Activated CD4-positive, alpha-beta T cell treated with anti-CD3 and anti-CD28 coated beads for 36 hours (primary cell): ENCODE results near the gene HLA-G. TPM values are rescaled to one million over a fixed set of nuclear protein-coding genes. Genes with fewer than 3 reads are reported as not detected.
"Not testable (repeated sequence)": the region's sequence is repeated elsewhere in the genome, so short reads cannot be mapped to it uniquely, and the experiment has no call there.

Source experiments
- ATAC-seq: fragments of 200-7000 bp; cut with Tn5 transposase; one replicate; pipeline ENCODE4 v1.10.0; 2021; ENCODE audit warnings: mild to moderate bottlenecking, moderate library complexity
- CTCF ChIA-PET: fragments of 350-600 bp; sonication (Branson Sonifier 250); formaldehyde crosslinking; loops from one replicate; lab custom pipeline; 2021; ENCODE audit warnings: antibody characterized with exemption; lab: Charles Lee
- POLR2A ChIA-PET: fragments of 350-600 bp; sonication (Branson Sonifier 250); formaldehyde crosslinking; loops from one replicate; lab custom pipeline; 2021; ENCODE audit warnings: antibody characterized with exemption, inconsistent platforms; lab: Charles Lee
- DNase-seq: peaks from one replicate; pipeline ENCODE4 v3.0.0-alpha.2; 2020
- H3K27ac Mint-ChIP-seq: one replicate; pipeline ENCODE4 v1.8.0; 2021; ENCODE audit warnings: mixed read lengths
- H3K27me3 Mint-ChIP-seq: one replicate; pipeline ENCODE4 v1.8.0; 2021; ENCODE audit warnings: mixed read lengths
- H3K36me3 Mint-ChIP-seq: one replicate; pipeline ENCODE4 v1.8.0; 2021; ENCODE audit warnings: low read depth, mixed read lengths
- H3K4me1 Mint-ChIP-seq: one replicate; pipeline ENCODE4 v1.8.0; 2021; ENCODE audit warnings: mixed read lengths
- H3K4me3 Mint-ChIP-seq: one replicate; pipeline ENCODE4 v1.8.0; 2021; ENCODE audit warnings: mild to moderate bottlenecking, moderate library complexity, mixed read lengths
- H3K9me3 Mint-ChIP-seq: one replicate; pipeline ENCODE4 v1.8.0; 2021; ENCODE audit warnings: low read depth, mixed read lengths
- intact Hi-C, 2 experiments: fragments of 100-400 bp; cut with DNase I in 1 of 2; cut with micrococcal nuclease in 1 of 2; formaldehyde crosslinking; loops; one replicate each; pipeline versions ENCODE4 v1.14.2 to v1.15.1; 2022 to 2024; cut with DNase I, micrococcal nuclease
- total RNA-seq, 2 experiments: library from RNA; stranded (reverse); gene quantifications; one replicate each; pipeline ENCODE4 v1.2.3, GENCODE V29; 2021

The HLA-G gene
- under 1 TPM; 0.35 to 0.55 TPM for total RNA-seq

DNA sequence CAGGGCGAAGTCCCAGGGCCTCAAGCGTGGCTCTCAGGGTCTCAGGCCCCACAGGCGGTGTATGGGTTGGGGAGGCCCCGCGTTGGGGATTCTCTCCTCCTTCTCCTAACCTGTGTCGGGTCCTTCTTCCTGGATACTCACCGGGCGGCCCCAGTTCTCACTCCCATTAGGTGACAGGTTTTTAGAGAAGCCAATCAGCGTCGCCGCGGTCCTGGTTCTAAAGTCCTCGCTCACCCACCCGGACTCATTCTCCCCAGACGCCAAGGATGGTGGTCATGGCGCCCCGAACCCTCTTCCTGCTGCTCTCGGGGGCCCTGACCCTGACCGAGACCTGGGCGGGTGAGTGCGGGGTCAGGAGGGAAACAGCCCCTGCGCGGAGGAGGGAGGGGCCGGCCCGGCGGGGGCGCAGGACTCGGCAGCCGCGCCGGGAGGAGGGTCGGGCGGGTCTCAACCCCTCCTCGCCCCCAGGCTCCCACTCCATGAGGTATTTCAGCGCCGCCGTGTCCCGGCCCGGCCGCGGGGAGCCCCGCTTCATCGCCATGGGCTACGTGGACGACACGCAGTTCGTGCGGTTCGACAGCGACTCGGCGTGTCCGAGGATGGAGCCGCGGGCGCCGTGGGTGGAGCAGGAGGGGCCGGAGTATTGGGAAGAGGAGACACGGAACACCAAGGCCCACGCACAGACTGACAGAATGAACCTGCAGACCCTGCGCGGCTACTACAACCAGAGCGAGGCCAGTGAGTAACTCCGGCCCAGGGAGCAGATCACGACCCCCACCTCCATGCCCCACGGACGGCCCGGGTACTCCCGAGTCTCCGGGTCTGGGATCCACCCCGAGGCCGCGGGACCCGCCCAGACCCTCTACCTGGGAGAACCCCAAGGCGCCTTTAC is at the start of gene HLA-G:
Gene HLA-G (plus strand): TSS at position 247 of the 892 bp plus-strand sequence. CDS start 20 bp downstream, at position 267.
- H3K27ac Mint-ChIP-seq: no peak within 1 kb of the TSS
- intact Hi-C loops: no loop called here
- POLR2A ChIA-PET: no interaction called here
- CTCF ChIA-PET: no interaction called here
- peak within 1 kb of the TSS; percentile 51 for H3K4me3 Mint-ChIP-seq
- ATAC-seq: peak; percentile 21
- no peaks in the 10 kb centered on the region for H3K9me3 Mint-ChIP-seq
- peaks cover 53% of the 10 kb centered on the region for H3K27me3 Mint-ChIP-seq
- H3K4me1 Mint-ChIP-seq: peaks cover 10% of the 10 kb centered on the region
- DNase-seq: no peak
- H3K36me3 Mint-ChIP-seq: no peaks in the 10 kb centered on the region

DNA sequence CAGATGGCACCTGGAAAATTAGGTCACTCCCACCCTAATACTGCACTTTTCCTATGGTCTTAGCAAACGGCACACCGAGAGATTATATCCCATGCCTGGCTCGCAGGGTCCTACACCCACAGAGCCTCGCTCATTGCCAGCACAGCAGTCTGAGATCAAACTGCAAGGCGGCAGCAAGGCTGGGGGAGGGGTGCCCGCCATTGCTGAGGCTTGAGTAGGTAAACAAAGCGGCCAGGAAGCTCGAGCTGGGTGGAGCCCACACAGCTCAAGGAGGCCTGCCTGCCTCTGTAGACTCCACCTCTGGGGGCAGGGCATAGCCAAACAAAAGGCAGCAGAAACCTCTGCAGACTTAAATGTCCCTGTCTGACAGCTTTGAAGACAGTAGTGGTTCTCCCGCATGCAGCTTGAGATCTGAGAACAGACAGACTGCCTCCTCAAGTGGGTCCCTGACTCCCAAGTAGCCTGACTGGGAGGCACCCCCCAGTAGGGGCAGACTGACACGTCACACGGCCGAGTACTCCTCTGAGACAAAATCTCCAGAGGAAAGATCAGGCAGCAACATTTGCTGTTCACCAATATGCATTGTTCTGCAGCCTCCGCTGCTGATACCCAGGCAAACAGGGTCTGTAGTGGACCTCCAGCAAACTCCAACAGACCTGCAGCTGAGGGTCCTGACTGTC is 47.5 kb upstream of the HLA-G start:
- H3K9me3 Mint-ChIP-seq, POLR2A ChIA-PET, CTCF ChIA-PET, DNase-seq, H3K27ac Mint-ChIP-seq, H3K4me3 Mint-ChIP-seq, ATAC-seq, H3K4me1 Mint-ChIP-seq, H3K36me3 Mint-ChIP-seq, intact Hi-C loops: not testable (repeated sequence)
- H3K27me3 Mint-ChIP-seq: peaks cover 28% of the 10 kb centered on the region

DNA sequence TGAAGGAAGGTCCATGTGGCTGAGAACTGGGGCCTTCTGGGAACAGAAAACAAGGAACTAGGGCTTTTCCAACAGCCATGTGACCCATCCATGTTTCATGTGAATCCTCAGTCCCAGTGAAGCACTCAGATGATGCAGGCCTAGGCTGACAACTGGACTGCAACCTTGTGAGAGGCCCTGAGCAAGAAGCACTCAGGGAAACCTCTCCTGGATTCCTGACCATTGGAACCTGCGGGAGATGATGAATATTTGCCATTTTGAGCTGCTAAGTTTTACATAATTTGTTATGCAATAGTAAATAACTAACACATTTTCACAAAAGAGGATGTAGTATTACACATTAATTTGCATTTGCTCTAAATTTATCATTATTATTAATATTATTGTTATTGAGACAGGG is 38.4 kb upstream of the HLA-G start:
- peaks cover 7% of the 10 kb centered on the region for H3K36me3 Mint-ChIP-seq
- POLR2A ChIA-PET: no interaction called here
- no peak overlapping the region for H3K4me3 Mint-ChIP-seq
- no peak overlapping the region for H3K27ac Mint-ChIP-seq
- no peak for DNase-seq
- peaks cover 8% of the 10 kb centered on the region for H3K4me1 Mint-ChIP-seq
- H3K9me3 Mint-ChIP-seq: peaks cover 6% of the 10 kb centered on the region
- H3K27me3 Mint-ChIP-seq: peaks cover 29% of the 10 kb centered on the region
- no peak for ATAC-seq
- CTCF ChIA-PET: interaction anchor here (0.6 to 0.9 kb wide), 2 partner anchors 46 to 335 kb away, joined by 3 read pairs; no protein-coding TSS in a partner anchor
- intact Hi-C loops: no loop called here

DNA sequence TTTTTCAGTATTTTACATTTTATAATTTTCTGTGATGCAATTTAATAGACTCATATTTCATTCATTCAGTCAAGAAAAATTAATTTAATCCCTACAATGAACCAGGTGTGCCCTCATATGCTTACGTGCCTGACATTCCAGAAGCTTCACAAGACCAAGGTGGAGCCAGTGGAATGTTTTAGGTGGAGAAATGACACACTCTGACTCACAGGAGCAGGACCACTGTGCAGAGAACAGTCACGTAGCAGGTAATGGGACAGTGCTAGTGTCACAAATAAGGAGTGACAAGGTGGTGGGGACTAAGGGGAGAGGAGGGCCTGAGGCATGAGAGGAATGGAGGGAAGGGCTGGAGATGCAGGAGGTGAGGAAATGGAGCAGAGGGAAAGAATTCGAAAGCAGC is 37.0 kb upstream of the HLA-G start:
- ChIA-PET POLR2A (interaction anchor here (1.1 kb wide), 1 partner anchor 151 kb away, joined by 6 read pairs; no protein-coding TSS in a partner anchor), CTCF (no interaction called here)
- Mint-ChIP-seq H3K36me3 (peaks cover 7% of the 10 kb centered on the region), H3K4me1 (peaks cover 8% of the 10 kb centered on the region), H3K27me3 (peaks cover 33% of the 10 kb centered on the region), H3K4me3 (no peak overlapping the region), H3K27ac (no peak overlapping the region), H3K9me3 (peaks cover 6% of the 10 kb centered on the region)
- ATAC-seq (no peak), DNase-seq (no peak)
- intact Hi-C loops: no loop called here

DNA sequence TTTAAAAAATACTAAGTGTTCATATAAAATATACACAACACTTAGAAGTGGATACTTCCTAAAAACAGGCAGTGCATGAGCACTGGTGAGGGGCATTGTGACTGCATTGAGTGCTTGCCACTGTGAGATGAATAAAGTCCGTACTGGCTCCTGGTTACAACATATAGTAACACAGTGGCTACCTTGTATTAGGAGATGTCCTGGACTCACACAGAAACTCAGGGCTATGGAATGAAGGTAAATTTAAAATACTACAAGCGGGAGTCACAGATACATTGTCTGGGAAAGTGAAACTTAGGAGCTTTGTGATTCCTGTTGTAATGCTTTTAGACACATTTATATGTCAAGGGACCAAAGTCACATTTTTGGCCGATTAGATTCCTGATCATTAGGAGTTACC is 36.5 kb upstream of the HLA-G start:
- Mint-ChIP-seq H3K4me1 (peaks cover 8% of the 10 kb centered on the region), H3K36me3 (peaks cover 7% of the 10 kb centered on the region), H3K9me3 (peaks cover 6% of the 10 kb centered on the region), H3K27me3 (peaks cover 35% of the 10 kb centered on the region), H3K27ac (no peak overlapping the region), H3K4me3 (no peak overlapping the region)
- DNase-seq (no peak), ATAC-seq (no peak)
- intact Hi-C loops: no loop called here
- CTCF ChIA-PET: no interaction called here
- POLR2A ChIA-PET: interaction anchor here (1.1 kb wide), 1 partner anchor 150 kb away, joined by 6 read pairs; no protein-coding TSS in a partner anchor

DNA sequence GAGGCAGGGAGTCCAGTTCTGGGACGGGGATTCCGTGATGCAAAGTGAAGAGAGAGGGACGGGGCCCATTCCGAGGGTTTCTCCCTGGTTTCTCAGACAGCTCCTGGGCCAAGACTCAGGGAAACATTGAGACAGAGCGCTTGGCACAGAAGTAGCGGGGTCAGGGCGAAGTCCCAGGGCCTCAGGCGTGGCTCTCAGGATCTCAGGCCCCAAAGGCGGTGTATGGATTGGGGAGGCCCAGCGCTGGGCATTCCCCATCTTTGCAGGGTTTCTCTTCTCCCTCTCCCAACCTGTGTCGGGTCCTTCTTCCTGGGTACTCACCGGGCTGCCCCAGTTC is 35.9 kb upstream of the HLA-G start:
- no peak overlapping the region for H3K27ac Mint-ChIP-seq
- intact Hi-C loops: loop anchor here in 1 of 2 experiments (2.0 kb wide), 2 partner anchors 39 to 157 kb away; no protein-coding TSS in a partner anchor
- DNase-seq: no peak
- peaks cover 7% of the 10 kb centered on the region for H3K36me3 Mint-ChIP-seq
- H3K9me3 Mint-ChIP-seq: peaks cover 6% of the 10 kb centered on the region
- CTCF ChIA-PET: no interaction called here
- peaks cover 35% of the 10 kb centered on the region for H3K27me3 Mint-ChIP-seq
- H3K4me3 Mint-ChIP-seq: peak overlapping the region; percentile 62
- peaks cover 8% of the 10 kb centered on the region for H3K4me1 Mint-ChIP-seq
- POLR2A ChIA-PET: interaction anchor here (1.1 kb wide), 1 partner anchor 150 kb away, joined by 6 read pairs; no protein-coding TSS in a partner anchor
- ATAC-seq: no peak

DNA sequence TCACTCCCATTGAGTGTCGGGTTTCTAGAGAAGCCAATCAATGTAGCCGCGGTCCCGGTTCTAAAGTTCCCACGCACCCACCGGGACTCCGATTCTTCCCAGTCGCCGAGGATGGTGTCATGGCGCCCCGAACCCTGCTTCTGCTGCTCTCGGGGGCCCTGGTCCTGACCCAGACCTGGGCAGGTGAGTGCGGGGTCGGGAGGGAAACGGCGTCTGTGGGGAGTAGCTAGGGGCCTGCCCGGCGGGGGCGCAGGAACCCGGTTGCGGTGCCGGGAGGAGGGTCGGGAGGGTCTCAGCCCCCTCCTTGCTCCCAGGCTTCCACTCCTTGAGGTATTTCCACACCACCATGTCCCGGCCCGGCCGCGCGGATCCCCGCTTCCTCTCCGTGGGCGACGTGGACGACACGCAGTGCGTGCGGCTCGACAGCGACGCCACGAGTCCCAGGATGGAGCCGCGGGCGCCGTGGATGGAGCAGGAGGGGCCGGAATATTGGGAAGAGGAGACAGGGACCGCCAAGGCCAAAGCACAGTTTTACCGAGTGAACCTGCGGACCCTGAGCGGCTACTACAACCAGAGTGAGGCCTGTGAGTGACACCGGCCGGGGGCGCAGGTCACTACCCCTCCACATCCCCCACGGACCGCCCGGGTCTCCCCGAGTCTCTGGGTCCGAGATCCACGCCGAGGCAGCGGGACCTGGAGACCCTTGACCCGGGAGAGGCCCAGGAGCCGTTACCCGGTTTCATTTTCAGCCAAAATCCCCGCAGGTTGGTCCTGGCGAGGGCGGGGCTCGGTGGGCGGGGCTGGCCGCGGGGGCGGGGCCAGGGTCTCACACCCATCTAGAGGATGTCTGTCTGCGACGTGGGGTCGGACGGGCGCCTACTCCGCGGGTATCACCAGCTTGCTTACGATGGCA is 35.2 kb upstream of the HLA-G start:
- DNase-seq (peak; percentile 82), ATAC-seq (peak; percentile 86)
- Mint-ChIP-seq H3K27ac (no peak overlapping the region), H3K4me3 (peak overlapping the region; percentile 62), H3K4me1 (peaks cover 12% of the 10 kb centered on the region), H3K27me3 (peaks cover 34% of the 10 kb centered on the region), H3K9me3 (peaks cover 6% of the 10 kb centered on the region), H3K36me3 (peaks cover 7% of the 10 kb centered on the region)
- ChIA-PET POLR2A (no interaction called here), CTCF (no interaction called here)
- intact Hi-C loops: loop anchor here (1.0 to 2.0 kb wide), 3 partner anchors 40 to 156 kb away; no protein-coding TSS in a partner anchor

DNA sequence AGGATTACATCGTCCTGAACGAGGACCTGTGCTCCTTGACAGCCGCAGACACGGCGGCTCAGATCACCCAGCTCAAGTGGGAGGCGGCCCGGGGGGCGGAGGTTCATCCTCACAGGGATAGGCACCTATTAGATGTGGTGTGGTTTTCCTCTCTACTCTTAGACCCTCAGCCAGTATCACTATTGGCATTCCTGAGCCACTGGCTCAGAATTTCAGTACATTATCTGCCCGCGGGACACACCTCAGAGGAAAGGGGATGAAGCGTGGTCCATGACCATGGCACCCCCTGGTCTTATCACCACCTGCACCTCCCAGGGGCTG is 34.6 kb upstream of the HLA-G start:
- DNase-seq (no peak), ATAC-seq (no peak)
- H3K9me3 Mint-ChIP-seq: peaks cover 6% of the 10 kb centered on the region
- intact Hi-C loops: loop anchor here (1.0 to 2.0 kb wide), 3 partner anchors 40 to 156 kb away; no protein-coding TSS in a partner anchor
- H3K4me1 Mint-ChIP-seq: peaks cover 13% of the 10 kb centered on the region
- ChIA-PET POLR2A (no interaction called here), CTCF (no interaction called here)
- peak overlapping the region; percentile 62 for H3K4me3 Mint-ChIP-seq
- peaks cover 7% of the 10 kb centered on the region for H3K36me3 Mint-ChIP-seq
- H3K27ac Mint-ChIP-seq: no peak overlapping the region
- peaks cover 32% of the 10 kb centered on the region for H3K27me3 Mint-ChIP-seq

DNA sequence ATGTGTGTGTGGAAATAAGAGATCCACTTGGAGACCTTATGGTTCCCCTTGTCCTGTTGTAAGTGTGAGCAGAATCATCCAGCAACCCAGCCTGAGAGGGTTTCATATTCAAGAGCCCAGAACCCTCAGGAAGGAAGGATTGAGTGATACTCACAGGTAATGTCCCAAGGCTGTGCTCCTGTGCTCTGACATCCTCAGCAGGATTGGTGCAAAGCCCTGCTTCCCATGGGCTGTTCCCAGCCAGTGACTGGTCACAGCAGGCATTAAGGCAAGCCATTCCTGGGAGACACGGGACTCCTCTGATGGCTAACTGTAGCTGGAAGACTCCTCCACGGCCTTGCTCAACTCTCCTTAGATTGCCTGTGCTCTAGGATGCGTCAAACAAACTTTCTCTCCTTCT is 33.8 kb upstream of the HLA-G start:
- CTCF ChIA-PET: no interaction called here
- POLR2A ChIA-PET: interaction anchor here (0.6 to 0.7 kb wide), 2 partner anchors 16 to 155 kb away, joined by 3 read pairs; no protein-coding TSS in a partner anchor
- H3K4me3 Mint-ChIP-seq: no peak overlapping the region

DNA sequence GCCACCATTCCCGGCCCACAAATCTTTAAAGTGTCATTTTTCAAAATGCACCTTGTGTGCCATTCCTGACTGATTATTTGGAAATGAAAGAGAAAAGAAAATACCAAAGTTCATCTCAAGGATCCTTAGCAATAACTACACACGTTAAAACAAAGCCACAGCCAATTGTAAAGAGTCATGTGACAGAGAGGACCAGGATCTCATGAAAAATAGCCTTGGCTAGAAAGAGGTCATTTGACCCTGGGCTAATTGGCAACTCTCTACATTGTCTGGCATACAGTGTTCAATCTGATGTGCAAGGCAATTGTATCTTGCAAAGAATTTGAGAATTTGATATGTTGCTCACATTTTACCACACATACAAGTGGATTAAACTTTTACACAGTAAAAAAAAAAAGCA is 31.6 kb upstream of the HLA-G start:
- no peak for ATAC-seq
- Mint-ChIP-seq H3K36me3 (peaks cover 4% of the 10 kb centered on the region), H3K9me3 (no peaks in the 10 kb centered on the region), H3K4me3 (no peak overlapping the region), H3K4me1 (peaks cover 13% of the 10 kb centered on the region), H3K27me3 (peaks cover 27% of the 10 kb centered on the region), H3K27ac (no peak overlapping the region)
- intact Hi-C loops: no loop called here
- DNase-seq: no peak
- ChIA-PET POLR2A (no interaction called here), CTCF (interaction anchor here (1.1 kb wide), 1 partner anchor 39 kb away, joined by 3 read pairs; no protein-coding TSS in a partner anchor)

More for the DNA sequence above, 33.8 kb upstream of the HLA-G start:
- intact Hi-C loops: loop anchor here (1.0 to 2.0 kb wide), 3 partner anchors 41 to 155 kb away; no protein-coding TSS in a partner anchor
- DNase-seq (no peak), ATAC-seq (no peak)
- peaks cover 13% of the 10 kb centered on the region for H3K4me1 Mint-ChIP-seq
- H3K27me3 Mint-ChIP-seq: peaks cover 30% of the 10 kb centered on the region
- peaks cover 4% of the 10 kb centered on the region for H3K36me3 Mint-ChIP-seq
- H3K27ac Mint-ChIP-seq: no peak overlapping the region
- peaks cover 2% of the 10 kb centered on the region for H3K9me3 Mint-ChIP-seq
